WTC11 (cell line): ENCODE results near the gene CCDC50.

Experiments
- ELF4 ChIP-seq: sonication (generic); formaldehyde crosslinking; IDR thresholded peaks from 2 replicates; pipeline ENCODE4 v1.8.1; 2022; ENCODE audit warnings: low read depth, mild to moderate bottlenecking, moderate library complexity, missing genetic modification reagents
- GTF2I ChIP-seq: fragments of 250-450 bp; sonication (Bioruptor Pico); conservative IDR thresholded peaks from 2 replicates; pipeline ENCODE4 v1.4.0; 2021; ENCODE audit warnings: mild to moderate bottlenecking
- SMAD3 ChIP-seq: sonication (generic); formaldehyde crosslinking; IDR thresholded peaks from 2 replicates; pipeline ENCODE4 v1.8.0; 2022; ENCODE audit warnings: missing genetic modification reagents, mild to moderate bottlenecking, borderline replicate concordance
- USF2 ChIP-seq: sonication (generic); formaldehyde crosslinking; IDR thresholded peaks from 2 replicates; pipeline ENCODE4 v1.8.1; 2023; ENCODE audit warnings: mild to moderate bottlenecking, missing genetic modification reagents, moderate library complexity
- ZNF138 ChIP-seq: sonication (generic); formaldehyde crosslinking; conservative IDR thresholded peaks from 2 replicates; pipeline ENCODE4 v1.8.1; 2022; ENCODE audit warnings: mild to moderate bottlenecking, moderate library complexity, missing genetic modification reagents
- TF ChIP-seq, protein P1 (sequence below): fragments of 200-600 bp; IDR thresholded peaks from 2 replicates; pipeline ENCODE4 v1.8.0; 2022; ENCODE audit warnings: antibody characterized with exemption
- TF ChIP-seq, protein P2 (sequence below): fragments of 250-450 bp; sonication (Bioruptor Pico); IDR thresholded peaks from 2 replicates; pipeline ENCODE4 v1.9.0; 2021; ENCODE audit warnings: mild to moderate bottlenecking
- TF ChIP-seq, protein P3 (sequence below): sonication (generic); formaldehyde crosslinking; IDR thresholded peaks from 2 replicates; pipeline ENCODE4 v1.8.0; 2022; ENCODE audit warnings: mild to moderate bottlenecking, missing genetic modification reagents

DNA sequence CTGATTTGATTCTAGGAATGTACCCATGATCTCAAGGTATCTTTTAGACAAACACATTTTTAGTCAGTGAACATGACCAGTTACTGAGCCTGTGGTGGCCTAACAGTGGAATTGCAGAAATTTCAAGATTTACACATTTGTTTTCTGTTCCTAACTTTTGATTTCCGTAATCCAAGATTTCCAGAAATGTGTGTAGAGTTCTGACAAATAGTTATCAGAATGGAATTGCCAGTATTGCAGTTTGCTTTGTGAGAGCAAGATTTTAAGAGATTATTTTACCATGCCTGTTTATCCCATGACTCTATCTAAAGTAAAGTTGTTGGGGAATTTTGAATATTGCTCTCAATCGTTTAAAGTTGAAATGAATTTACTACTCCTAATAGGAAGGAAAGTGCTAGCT, 12.8 kb downstream of the CCDC50 start:
- TF ChIP-seq, protein P1, sequence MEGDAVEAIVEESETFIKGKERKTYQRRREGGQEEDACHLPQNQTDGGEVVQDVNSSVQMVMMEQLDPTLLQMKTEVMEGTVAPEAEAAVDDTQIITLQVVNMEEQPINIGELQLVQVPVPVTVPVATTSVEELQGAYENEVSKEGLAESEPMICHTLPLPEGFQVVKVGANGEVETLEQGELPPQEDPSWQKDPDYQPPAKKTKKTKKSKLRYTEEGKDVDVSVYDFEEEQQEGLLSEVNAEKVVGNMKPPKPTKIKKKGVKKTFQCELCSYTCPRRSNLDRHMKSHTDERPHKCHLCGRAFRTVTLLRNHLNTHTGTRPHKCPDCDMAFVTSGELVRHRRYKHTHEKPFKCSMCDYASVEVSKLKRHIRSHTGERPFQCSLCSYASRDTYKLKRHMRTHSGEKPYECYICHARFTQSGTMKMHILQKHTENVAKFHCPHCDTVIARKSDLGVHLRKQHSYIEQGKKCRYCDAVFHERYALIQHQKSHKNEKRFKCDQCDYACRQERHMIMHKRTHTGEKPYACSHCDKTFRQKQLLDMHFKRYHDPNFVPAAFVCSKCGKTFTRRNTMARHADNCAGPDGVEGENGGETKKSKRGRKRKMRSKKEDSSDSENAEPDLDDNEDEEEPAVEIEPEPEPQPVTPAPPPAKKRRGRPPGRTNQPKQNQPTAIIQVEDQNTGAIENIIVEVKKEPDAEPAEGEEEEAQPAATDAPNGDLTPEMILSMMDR = no peak
- TF ChIP-seq ZNF138 = no peak
- TF ChIP-seq GTF2I (CRISPR knock-in tag) = no peak
- TF ChIP-seq, protein P2, sequence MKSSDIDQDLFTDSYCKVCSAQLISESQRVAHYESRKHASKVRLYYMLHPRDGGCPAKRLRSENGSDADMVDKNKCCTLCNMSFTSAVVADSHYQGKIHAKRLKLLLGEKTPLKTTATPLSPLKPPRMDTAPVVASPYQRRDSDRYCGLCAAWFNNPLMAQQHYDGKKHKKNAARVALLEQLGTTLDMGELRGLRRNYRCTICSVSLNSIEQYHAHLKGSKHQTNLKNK = no peak
- no peak for TF ChIP-seq USF2 (CRISPR knock-in tag)
- no peak for TF ChIP-seq SMAD3 (CRISPR knock-in tag)
- TF ChIP-seq, protein P3, sequence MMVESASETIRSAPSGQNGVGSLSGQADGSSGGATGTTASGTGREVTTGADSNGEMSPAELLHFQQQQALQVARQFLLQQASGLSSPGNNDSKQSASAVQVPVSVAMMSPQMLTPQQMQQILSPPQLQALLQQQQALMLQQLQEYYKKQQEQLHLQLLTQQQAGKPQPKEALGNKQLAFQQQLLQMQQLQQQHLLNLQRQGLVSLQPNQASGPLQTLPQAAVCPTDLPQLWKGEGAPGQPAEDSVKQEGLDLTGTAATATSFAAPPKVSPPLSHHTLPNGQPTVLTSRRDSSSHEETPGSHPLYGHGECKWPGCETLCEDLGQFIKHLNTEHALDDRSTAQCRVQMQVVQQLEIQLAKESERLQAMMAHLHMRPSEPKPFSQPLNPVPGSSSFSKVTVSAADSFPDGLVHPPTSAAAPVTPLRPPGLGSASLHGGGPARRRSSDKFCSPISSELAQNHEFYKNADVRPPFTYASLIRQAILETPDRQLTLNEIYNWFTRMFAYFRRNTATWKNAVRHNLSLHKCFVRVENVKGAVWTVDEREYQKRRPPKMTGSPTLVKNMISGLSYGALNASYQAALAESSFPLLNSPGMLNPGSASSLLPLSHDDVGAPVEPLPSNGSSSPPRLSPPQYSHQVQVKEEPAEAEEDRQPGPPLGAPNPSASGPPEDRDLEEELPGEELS (CRISPR knock-in tag) = no peak
- no peak for TF ChIP-seq ELF4 (CRISPR knock-in tag)
